Right lobe of liver (tissue), 6 donors: Measurements from ENCODE around the gene ABHD16B. TPM values are rescaled to one million over a fixed set of nuclear protein-coding genes. Genes with fewer than 3 reads are reported as not detected.

ENCODE experiments used
- ATAC-seq, 4 donors: fragments of 200-7000 bp; cut with Tn5 transposase; one replicate each; pipeline ENCODE4 v1.9.1; 2020; ENCODE audit warnings: mild to moderate bottlenecking in 4 of 4, moderate library complexity in 4 of 4
- DNase-seq, 3 donors: peaks; one replicate each; pipeline ENCODE4 v3.0.0-alpha.2; 2020
- H3K27ac ChIP-seq, 3 donors: fragments of 200-600 bp; one replicate each; pipeline ENCODE4 v1.8.0; 2022
- H3K27me3 ChIP-seq, 2 donors: fragments of 200-600 bp; one replicate each; pipeline ENCODE4 v1.8.0; 2022
- H3K36me3 ChIP-seq, 4 donors: fragments of 200-600 bp; sonication (generic) in 1 of 4; one replicate each; pipeline versions ENCODE4 v1.5.1 to v1.8.0; 2017 to 2022; ENCODE audit warnings: control low read depth in 1 of 4
- H3K4me1 ChIP-seq, 4 donors: fragments of 200-600 bp; sonication (generic) in 1 of 4; one replicate each; pipeline versions ENCODE4 v1.5.1 to v1.8.0; 2017 to 2022; ENCODE audit warnings: control low read depth in 1 of 4
- H3K4me3 ChIP-seq, 3 donors: fragments of 200-600 bp; one replicate each; pipeline ENCODE4 v1.8.0; 2022
- H3K9me3 ChIP-seq, 4 donors: fragments of 200-600 bp; sonication (generic) in 1 of 4; one replicate each; pipeline versions ENCODE4 v1.5.1 to v1.8.0; 2017 to 2022; ENCODE audit warnings: control low read depth in 1 of 4
- POLR2A ChIP-seq: fragments of 450-650 bp; IDR thresholded peaks from one replicate; pipeline ENCODE4 v1.6.1; 2017; ENCODE audit warnings: antibody characterized with exemption, mild to moderate bottlenecking
- WGBS: methylation state at CpG from one replicate; pipeline ENCODE4 v1.1.6; 2018; ENCODE audit warnings: low coverage, low lambda C conversion rate; ENCODE audit not compliant: insufficient coverage; ENCODE audit errors: missing lambda C conversion rate; 5-methylcytosine and 5-hydroxymethylcytosine counted together
- intact Hi-C, 2 donors: fragments of 100-400 bp; cut with DNase I; formaldehyde crosslinking; loops; one replicate each; pipeline versions ENCODE4 v1.11.2 to v1.14.1; 2022
- total RNA-seq, 6 experiments: library from RNA; depleted of rRNA in 2 of 6; stranded (reverse); fragments of >200 nt in 2 of 6; fragmentation: NEBNext Ultra II Directional in 3 of 6; extraction: Animal tissue kit (Norgen Biotek cat#: 25700) in 3 of 6; gene quantifications; one replicate each; pipeline versions ENCODE4 v1.1.0 to v1.2.4, GENCODE V29; 2016 to 2023
- TF ChIP-seq, protein P1 (sequence below), 4 donors: fragments of 200-600 bp in 3 of 4; fragments of 450-650 bp in 1 of 4; IDR thresholded peaks; one replicate each; pipeline versions ENCODE4 v1.5.1 to v1.8.0; 2016 to 2022; ENCODE audit warnings: antibody characterized with exemption in 4 of 4, mild to moderate bottlenecking in 2 of 4
- donor health status: DM: no; HTN: yes; CAD: no.
- donor health status: DM: no; HTN: no; CAD: no.
- donor health status: DM: no; HTN: no; CAD: no.
- donor health status: DM: no; HTN: yes; CAD: no.
- donor health status: DM: no; HTN: yes; CAD: no.

The ABHD16B gene
- total RNA-seq, 6 experiments from 2014 or later, result not detected

DNA sequence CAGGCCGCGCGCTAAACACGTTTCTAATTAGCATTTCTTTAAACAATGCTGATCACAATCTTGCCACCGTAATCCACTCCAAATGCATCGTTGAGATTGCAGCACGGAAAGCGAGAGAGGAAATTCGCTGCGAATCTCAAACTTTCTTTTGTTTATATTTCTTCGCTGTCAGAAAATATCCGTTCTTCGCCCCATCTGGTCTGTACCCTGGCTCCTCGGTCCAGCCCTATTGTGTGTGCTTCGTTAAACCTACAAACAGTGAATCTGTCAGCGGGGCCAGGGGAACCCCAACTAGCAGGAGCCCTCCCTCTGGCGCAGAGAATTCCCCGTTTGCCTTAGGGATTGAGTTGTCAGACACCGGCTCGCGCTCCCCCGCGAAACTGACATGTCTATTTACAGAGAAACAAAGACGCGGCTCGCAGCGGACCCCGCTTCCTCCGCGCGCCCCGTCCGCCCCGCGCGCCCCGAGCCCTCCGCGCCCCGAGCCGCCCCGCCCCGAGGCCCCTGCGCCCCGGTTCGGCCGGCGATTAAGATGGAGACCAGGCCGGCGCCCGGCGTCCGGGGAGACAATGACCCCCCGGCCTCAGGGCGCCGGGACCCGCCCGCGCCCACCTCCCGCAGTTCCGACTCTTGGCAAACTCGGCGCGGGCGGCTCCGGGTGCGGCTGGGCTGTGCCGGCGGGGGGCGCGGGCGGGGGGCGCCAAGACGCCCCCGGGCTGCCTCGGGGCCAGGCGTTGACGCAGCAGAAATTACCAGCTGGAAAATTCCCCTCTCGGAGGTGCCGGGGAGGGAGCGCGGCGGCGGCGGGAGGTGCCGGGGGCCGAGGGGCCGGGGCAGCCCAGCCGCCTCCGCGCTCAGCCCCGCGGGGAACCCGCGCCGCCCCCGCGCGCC is 31.1 kb upstream of the ABHD16B start:
- H3K27ac ChIP-seq, result peak overlapping the region in 2 of 3 donors; percentile 40 to 57
- ATAC-seq, result no peak
- intact Hi-C loops, result no loop called here
- H3K9me3 ChIP-seq, result no peaks in the 10 kb centered on the region
- 8% methylated on average over 32 of the region's 99 CpGs for WGBS
- H3K36me3 ChIP-seq, result no peaks in the 10 kb centered on the region
- H3K4me1 ChIP-seq, result no peaks in the 10 kb centered on the region
- no peak for DNase-seq
- TF ChIP-seq POLR2A, result no peak
- TF ChIP-seq, protein P1, sequence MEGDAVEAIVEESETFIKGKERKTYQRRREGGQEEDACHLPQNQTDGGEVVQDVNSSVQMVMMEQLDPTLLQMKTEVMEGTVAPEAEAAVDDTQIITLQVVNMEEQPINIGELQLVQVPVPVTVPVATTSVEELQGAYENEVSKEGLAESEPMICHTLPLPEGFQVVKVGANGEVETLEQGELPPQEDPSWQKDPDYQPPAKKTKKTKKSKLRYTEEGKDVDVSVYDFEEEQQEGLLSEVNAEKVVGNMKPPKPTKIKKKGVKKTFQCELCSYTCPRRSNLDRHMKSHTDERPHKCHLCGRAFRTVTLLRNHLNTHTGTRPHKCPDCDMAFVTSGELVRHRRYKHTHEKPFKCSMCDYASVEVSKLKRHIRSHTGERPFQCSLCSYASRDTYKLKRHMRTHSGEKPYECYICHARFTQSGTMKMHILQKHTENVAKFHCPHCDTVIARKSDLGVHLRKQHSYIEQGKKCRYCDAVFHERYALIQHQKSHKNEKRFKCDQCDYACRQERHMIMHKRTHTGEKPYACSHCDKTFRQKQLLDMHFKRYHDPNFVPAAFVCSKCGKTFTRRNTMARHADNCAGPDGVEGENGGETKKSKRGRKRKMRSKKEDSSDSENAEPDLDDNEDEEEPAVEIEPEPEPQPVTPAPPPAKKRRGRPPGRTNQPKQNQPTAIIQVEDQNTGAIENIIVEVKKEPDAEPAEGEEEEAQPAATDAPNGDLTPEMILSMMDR (IDR thresholded peaks at IDR 0.05), result no peak
- peak overlapping the region; percentile 28 to 46 (median 44) for H3K4me3 ChIP-seq
- H3K27me3 ChIP-seq, result no peaks in the 10 kb centered on the region

DNA sequence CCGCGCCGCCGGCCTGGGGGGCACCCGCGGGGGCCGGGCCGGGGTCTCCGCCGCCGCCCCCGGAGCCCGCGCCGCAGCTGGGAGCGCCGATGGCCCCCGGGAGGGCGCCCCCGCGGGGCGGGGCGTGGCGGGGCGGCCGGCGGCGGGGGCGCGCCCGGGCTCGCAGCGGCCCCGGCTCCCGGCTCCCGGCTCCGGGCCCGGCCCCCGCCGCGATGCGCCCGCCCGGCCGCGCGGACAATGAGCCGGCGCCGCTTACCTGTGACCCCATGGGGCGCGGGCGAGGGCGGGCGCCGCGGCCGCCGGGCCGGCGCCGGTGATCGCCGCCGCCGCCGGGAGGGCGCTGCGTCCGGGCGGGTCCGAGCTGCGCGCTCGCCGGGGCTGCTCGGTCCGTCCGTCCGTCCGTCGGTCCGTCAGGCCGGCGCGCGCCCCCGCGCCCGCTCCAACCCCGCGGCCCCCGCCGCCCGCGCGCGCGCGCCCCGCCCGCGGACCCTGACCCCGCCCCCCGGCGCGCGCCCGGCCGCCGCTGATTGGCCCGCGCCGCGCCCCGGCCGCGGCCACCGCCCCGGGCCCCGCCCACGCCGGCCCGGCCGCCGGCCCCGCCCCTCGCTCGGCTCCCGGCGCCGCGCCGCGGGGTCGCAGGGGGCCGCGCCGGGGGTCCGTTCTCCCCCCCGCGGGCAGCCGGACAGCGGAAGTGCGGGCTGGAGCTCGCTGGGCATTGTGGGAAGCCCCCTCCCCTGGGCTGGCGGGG is 30.3 kb upstream of the ABHD16B start, which contains the start of gene ZBTB46:
Gene ZBTB46, minus strand, starts transcription at position 424 of the 748 bp plus-strand sequence. CDS start 40,507 bp downstream, outside the sequence.
- ATAC-seq, result peak; percentile 46 to 75 (median 62)
- TF ChIP-seq, protein P1 (IDR thresholded peaks at IDR 0.05), result no peak
- no peak for TF ChIP-seq POLR2A
- Histone ChIP-seq H3K36me3 (no peaks in the 10 kb centered on the region), H3K27ac (peak within 1 kb of the TSS in 2 of 3 donors; percentile 49 to 57), H3K9me3 (no peaks in the 10 kb centered on the region), H3K27me3 (no peaks in the 10 kb centered on the region), H3K4me3 (peak within 1 kb of the TSS; percentile 35 to 56 (median 44)), H3K4me1 (no peaks in the 10 kb centered on the region)
- no CpG with 5 or more reads among the region's 147 CpGs for WGBS
- peak in 2 of 3 donors; percentile 72 to 76 for DNase-seq
- intact Hi-C loops, result no loop called here

DNA sequence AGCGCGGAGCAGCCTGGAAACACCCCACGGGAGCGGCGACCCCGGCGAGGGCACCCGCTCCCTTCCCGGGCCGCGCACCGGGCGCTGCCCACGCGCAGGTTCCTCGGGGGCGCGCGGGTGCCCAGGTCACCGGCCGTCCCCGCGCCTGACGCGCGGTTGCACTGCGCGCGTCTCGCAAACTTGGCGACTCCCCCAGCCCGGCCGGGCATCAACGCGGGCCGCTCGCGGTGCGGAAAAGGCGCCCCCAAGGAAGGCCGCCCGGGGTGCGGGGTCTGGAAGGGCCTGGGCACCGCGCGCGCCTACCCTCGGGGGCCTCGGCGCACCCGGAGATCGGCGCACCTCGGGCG is 29.7 kb upstream of the ABHD16B start:
- no peak for TF ChIP-seq POLR2A
- TF ChIP-seq, protein P1 (IDR thresholded peaks at IDR 0.05), result no peak
- no peaks in the 10 kb centered on the region for H3K36me3 ChIP-seq
- intact Hi-C loops, result no loop called here
- no peaks in the 10 kb centered on the region for H3K27me3 ChIP-seq
- H3K9me3 ChIP-seq, result no peaks in the 10 kb centered on the region
- H3K4me3 ChIP-seq, result peak overlapping the region; percentile 35 to 56 (median 35)
- H3K27ac ChIP-seq, result peak overlapping the region in 2 of 3 donors; percentile 49 to 57
- H3K4me1 ChIP-seq, result no peaks in the 10 kb centered on the region
- ATAC-seq (peak in 2 of 4 donors; percentile 1 to 4), DNase-seq (no peak)
- no CpG with 5 or more reads among the region's 55 CpGs for WGBS

DNA sequence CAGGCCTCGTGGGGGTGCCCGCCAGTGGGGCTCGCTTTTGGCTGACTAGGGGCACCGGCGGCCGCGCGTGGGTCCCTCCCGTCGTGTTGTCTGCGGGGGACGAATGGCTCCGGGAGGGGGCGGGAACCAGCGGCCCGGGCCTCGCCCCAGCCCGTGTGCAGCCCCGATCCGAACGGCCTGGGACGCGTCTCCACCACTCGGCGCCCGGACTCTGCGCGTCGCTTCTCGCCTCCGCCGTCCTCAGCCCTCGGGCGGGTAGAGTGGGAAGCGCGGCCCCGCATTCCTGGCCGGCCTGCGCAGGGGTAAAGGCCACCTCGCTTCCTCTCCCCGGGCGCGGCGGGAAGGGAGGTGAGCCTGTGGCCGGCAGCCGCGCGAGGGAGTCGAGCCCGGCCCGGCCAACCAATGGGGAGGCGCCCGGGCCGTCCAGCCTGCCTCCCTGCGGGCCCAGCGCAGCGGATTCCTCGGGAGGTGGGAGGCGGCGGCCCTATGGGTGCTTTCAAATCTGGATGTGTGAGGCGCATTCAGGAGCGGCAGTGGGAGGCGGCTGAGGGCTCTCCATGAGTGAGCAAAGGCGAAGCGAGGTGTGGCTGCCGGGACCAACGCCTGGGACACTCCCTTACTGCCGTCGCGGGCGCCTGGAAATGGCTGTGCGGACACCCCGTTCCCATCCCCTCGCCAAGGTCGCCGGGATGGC is 29.2 kb upstream of the ABHD16B start:
- Histone ChIP-seq H3K4me1 (no peaks in the 10 kb centered on the region), H3K4me3 (peak overlapping the region; percentile 35 to 56 (median 35)), H3K27me3 (no peaks in the 10 kb centered on the region), H3K27ac (peak overlapping the region in 2 of 3 donors; percentile 49 to 57), H3K36me3 (no peaks in the 10 kb centered on the region), H3K9me3 (no peaks in the 10 kb centered on the region)
- intact Hi-C loops, result no loop called here
- ATAC-seq (peak; percentile 59 to 73 (median 61)), DNase-seq (peak in 2 of 3 donors; percentile 63 to 70)
- WGBS, result 3% methylated on average over 13 of the region's 76 CpGs
- peak; percentile 43 for TF ChIP-seq POLR2A
- TF ChIP-seq, protein P1 (IDR thresholded peaks at IDR 0.05), result no peak
